Astrocyte (in vitro differentiated cells and primary cell): ENCODE data around the gene COG5. TPM values are rescaled to one million over a fixed set of nuclear protein-coding genes. Genes with fewer than 3 reads are reported as not detected.

Experiments
- DNase-seq: peaks from one replicate; pipeline ENCODE4 v3.0.0-alpha.2; 2010; ENCODE audit warnings: low read depth
- FAIRE-seq: peaks from 2 replicates; lab custom pipeline; 2011; peaks lifted over from hg19 to GRCh38; lab: Jason Lieb, UNC
- H2AFZ ChIP-seq: 2 replicates; pipeline ENCODE4 v1.6.0; 2012; ENCODE audit warnings: low read depth, low read length, inconsistent platforms
- H3K27ac ChIP-seq: 2 replicates; pipeline ENCODE4 v1.5.1; 2011; ENCODE audit warnings: low read depth, low read length, inconsistent platforms
- H3K27me3 ChIP-seq: 2 replicates; pipeline ENCODE4 v1.6.0; 2011; ENCODE audit warnings: low read length, inconsistent platforms; ENCODE audit not compliant: insufficient read depth
- H3K36me3 ChIP-seq: 2 replicates; pipeline ENCODE4 v1.5.1; 2011; ENCODE audit warnings: low read length, inconsistent platforms; ENCODE audit not compliant: insufficient read depth
- H3K4me1 ChIP-seq: 2 replicates; pipeline ENCODE4 v1.5.1; 2011; ENCODE audit warnings: low read length, inconsistent platforms; ENCODE audit not compliant: insufficient read depth
- H3K4me2 ChIP-seq: 2 replicates; pipeline ENCODE4 v1.6.0; 2012; ENCODE audit warnings: low read length, inconsistent platforms
- H3K4me3 ChIP-seq: 2 replicates; pipeline ENCODE4 v1.5.1; 2011; ENCODE audit warnings: low read depth, mild to moderate bottlenecking, low read length, inconsistent platforms; ENCODE audit not compliant: insufficient read depth
- H3K79me2 ChIP-seq: 2 replicates; pipeline ENCODE4 v1.6.0; 2012; ENCODE audit warnings: mild to moderate bottlenecking, low read length, inconsistent platforms; ENCODE audit not compliant: insufficient read depth
- H3K9ac ChIP-seq: 2 replicates; pipeline ENCODE4 v1.6.0; 2012; ENCODE audit warnings: mild to moderate bottlenecking, low read length, inconsistent platforms
- H3K9me3 ChIP-seq: 2 replicates; pipeline ENCODE4 v1.5.1; 2012; ENCODE audit warnings: low read depth, mild to moderate bottlenecking, low read length, inconsistent platforms; ENCODE audit not compliant: insufficient read depth
- H4K20me1 ChIP-seq: 2 replicates; pipeline ENCODE4 v1.6.0; 2012; ENCODE audit warnings: low read length, inconsistent platforms; ENCODE audit not compliant: insufficient read depth
- H3K27ac Mint-ChIP-seq: one replicate; pipeline ENCODE4 v1.8.0; 2021; ENCODE audit warnings: mild to moderate bottlenecking, mixed read lengths; ENCODE audit not compliant: unreplicated experiment
- H3K27me3 Mint-ChIP-seq: one replicate; pipeline ENCODE4 v1.8.0; 2021; ENCODE audit warnings: low read depth, mixed read lengths; ENCODE audit not compliant: unreplicated experiment
- H3K36me3 Mint-ChIP-seq: one replicate; pipeline ENCODE4 v1.8.0; 2021; ENCODE audit warnings: low read depth, mixed read lengths; ENCODE audit not compliant: unreplicated experiment
- H3K4me1 Mint-ChIP-seq: one replicate; pipeline ENCODE4 v1.8.0; 2021; ENCODE audit warnings: low read depth, mixed read lengths; ENCODE audit not compliant: unreplicated experiment
- H3K4me3 Mint-ChIP-seq: one replicate; pipeline ENCODE4 v1.8.0; 2021; ENCODE audit warnings: mild to moderate bottlenecking, moderate library complexity, mixed read lengths; ENCODE audit not compliant: unreplicated experiment
- H3K9me3 Mint-ChIP-seq: one replicate; pipeline ENCODE4 v1.8.0; 2021; ENCODE audit warnings: mild to moderate bottlenecking, mixed read lengths; ENCODE audit not compliant: unreplicated experiment
- CTCF ChIP-seq: IDR thresholded peaks from 2 replicates; pipeline ENCODE4 v1.5.1; 2011; ENCODE audit warnings: low read depth, mild to moderate bottlenecking, inconsistent platforms, low read length, moderate library complexity; ENCODE audit not compliant: insufficient read depth
- EZH2 ChIP-seq: IDR thresholded peaks from 2 replicates; pipeline ENCODE4 v1.6.1; 2012; ENCODE audit warnings: mild to moderate bottlenecking, low read length, inconsistent platforms; ENCODE audit not compliant: insufficient read depth
- total RNA-seq: library from RNA; stranded (reverse); gene quantifications from 2 replicates; pipeline ENCODE4 v1.2.1, GENCODE V29; 2021

The COG5 gene
- total RNA-seq, 1 donor from 2014 or later: 57.1 TPM

- peaks cover 6% of the 10 kb centered on the region for H3K4me1 ChIP-seq
- no peaks in the 10 kb centered on the region for H3K79me2 ChIP-seq
- no peak overlapping the region for H3K9ac ChIP-seq
- H3K36me3 Mint-ChIP-seq: peaks cover 5% of the 10 kb centered on the region
- H3K27me3 Mint-ChIP-seq: no peaks in the 10 kb centered on the region
- FAIRE-seq (no peak), DNase-seq (peak; percentile 89)
- H3K4me1 Mint-ChIP-seq: peaks cover 26% of the 10 kb centered on the region
- no peak overlapping the region for H3K27ac ChIP-seq
- H3K4me2 ChIP-seq: peak overlapping the region; percentile 52
- H2AFZ ChIP-seq: no peak overlapping the region
- no peaks in the 10 kb centered on the region for H4K20me1 ChIP-seq
- no peak overlapping the region for H3K4me3 Mint-ChIP-seq
- no peaks in the 10 kb centered on the region for H3K27me3 ChIP-seq
- no peaks in the 10 kb centered on the region for H3K9me3 Mint-ChIP-seq
- H3K36me3 ChIP-seq: no peaks in the 10 kb centered on the region
- no peaks in the 10 kb centered on the region for H3K9me3 ChIP-seq
- no peak overlapping the region for H3K4me3 ChIP-seq
- TF ChIP-seq EZH2 (no peak), CTCF (no peak)
- H3K27ac Mint-ChIP-seq: peak overlapping the region; percentile 72
Measured at GRCh38 chr7:107232568-107233090, 331.1 kb downstream of the COG5 start.

GRCh38 chr7:107230334-107230733 lies 333.4 kb downstream of the COG5 start:
- no peak for TF ChIP-seq CTCF
- Mint-ChIP-seq H3K4me3 (no peak overlapping the region), H3K9me3 (no peaks in the 10 kb centered on the region), H3K27me3 (no peaks in the 10 kb centered on the region), H3K36me3 (peaks cover 5% of the 10 kb centered on the region), H3K4me1 (peaks cover 21% of the 10 kb centered on the region), H3K27ac (no peak overlapping the region)
- Histone ChIP-seq H3K36me3 (no peaks in the 10 kb centered on the region), H3K27me3 (no peaks in the 10 kb centered on the region), H3K4me2 (peak overlapping the region; percentile 37), H4K20me1 (no peaks in the 10 kb centered on the region), H3K79me2 (no peaks in the 10 kb centered on the region), H3K9ac (no peak overlapping the region), H3K27ac (no peak overlapping the region), H3K4me3 (no peak overlapping the region), H3K9me3 (no peaks in the 10 kb centered on the region), H2AFZ (no peak overlapping the region), H3K4me1 (peaks cover 6% of the 10 kb centered on the region)
- peak; percentile 39 for DNase-seq
- no peak for FAIRE-seq

- H3K9ac ChIP-seq: no peak overlapping the region
- no peak overlapping the region for H3K27ac ChIP-seq
- H3K9me3 Mint-ChIP-seq: no peaks in the 10 kb centered on the region
- H3K79me2 ChIP-seq: no peaks in the 10 kb centered on the region
- peaks cover 4% of the 10 kb centered on the region for H3K4me1 ChIP-seq
- TF ChIP-seq EZH2: no peak
- no peak for TF ChIP-seq CTCF
- no peaks in the 10 kb centered on the region for H3K27me3 ChIP-seq
- H3K27me3 Mint-ChIP-seq: no peaks in the 10 kb centered on the region
- no peaks in the 10 kb centered on the region for H3K9me3 ChIP-seq
- H3K36me3 Mint-ChIP-seq: peaks cover 6% of the 10 kb centered on the region
- no peak for DNase-seq
- H3K4me1 Mint-ChIP-seq: peaks cover 10% of the 10 kb centered on the region
- no peak overlapping the region for H3K27ac Mint-ChIP-seq
- H4K20me1 ChIP-seq: no peaks in the 10 kb centered on the region
- no peak overlapping the region for H3K4me3 ChIP-seq
- no peak overlapping the region for H3K4me3 Mint-ChIP-seq
- no peak overlapping the region for H3K4me2 ChIP-seq
- H3K36me3 ChIP-seq: no peaks in the 10 kb centered on the region
- H2AFZ ChIP-seq: no peak overlapping the region
- no peak for FAIRE-seq
Measured at GRCh38 chr7:107228291-107228690, 335.4 kb downstream of the COG5 start.
